DMS79 treated with DMSO at 0.1 percent for 48 hours (cell line): ENCODE results near the gene ENTPD2.
"Not testable (repeated sequence)": the region's sequence is repeated elsewhere in the genome, so short reads cannot be mapped to it uniquely, and the experiment has no call there.

ENCODE experiments used
- DNase-seq: peaks from one replicate; lab custom pipeline; 2025; lab: John Stamatoyannopoulos, UW

The ENTPD2 gene

GRCh38 chr9:137015976-137016375 is 37.9 kb downstream of the ENTPD2 start:
- DNase-seq, result no peak

- DNase-seq, result no peak
Observed at GRCh38 chr9:137015540-137015930, 38.3 kb downstream of the ENTPD2 start.

GRCh38 chr9:137014776-137015539 is 38.9 kb downstream of the ENTPD2 start:
- DNase-seq, result no peak

GRCh38 chr9:137014166-137014565 is 39.7 kb downstream of the ENTPD2 start:
- DNase-seq, result no peak

GRCh38 chr9:137013571-137013940 is 40.3 kb downstream of the ENTPD2 start:
- no peak for DNase-seq

GRCh38 chr9:137012694-137013570 is 40.9 kb downstream of the ENTPD2 start:
- DNase-seq, result no peak

GRCh38 chr9:137011907-137012675 is 41.8 kb downstream of the ENTPD2 start:
- no peak for DNase-seq

- no peak for DNase-seq
Observed at GRCh38 chr9:137011156-137011555, 42.7 kb downstream of the ENTPD2 start.

- no peak for DNase-seq
Observed at GRCh38 chr9:137009938-137010732, 43.7 kb downstream of the ENTPD2 start.

- DNase-seq, result no peak
Observed at GRCh38 chr9:137009217-137009616, 44.6 kb downstream of the ENTPD2 start.

GRCh38 chr9:137008312-137008711 is 45.5 kb downstream of the ENTPD2 start:
- no peak for DNase-seq

GRCh38 chr9:137007816-137008270 is 46.0 kb downstream of the ENTPD2 start:
- no peak for DNase-seq

- peak; percentile 17 for DNase-seq
Observed at GRCh38 chr9:137007108-137007815, 46.6 kb downstream of the ENTPD2 start.

GRCh38 chr9:137006116-137007003 is 47.5 kb downstream of the ENTPD2 start:
- no peak for DNase-seq

GRCh38 chr9:137004285-137004684 is 49.6 kb downstream of the ENTPD2 start:
- DNase-seq, result not testable (repeated sequence)

- no peak for DNase-seq
Observed at GRCh38 chr9:137002646-137003041, 51.2 kb downstream of the ENTPD2 start.

- DNase-seq, result no peak
Observed at GRCh38 chr9:137001857-137002645, 51.8 kb downstream of the ENTPD2 start.

GRCh38 chr9:137000177-137000930 is 53.5 kb downstream of the ENTPD2 start:
- no peak for DNase-seq
